ENCODE results near the gene ARHGAP20.

The ARHGAP20 gene

GRCh38 chr11:110735455-110736170 lies 23.4 kb upstream of the ARHGAP20 start:
- no peak for DNase-seq (ENCODE audit: low read depth in 1 of 2, low spot score in 1 of 2)
- in situ Hi-C loops (cut with HindIII; ENCODE audit: low pct_unique_long_range_greater_than_20kb, low sequenced_read_pairs), result no loop called here
- no peak for TF ChIP-seq JUND (IDR thresholded peaks at IDR 0.05; ENCODE audit: low read depth)

GRCh38 chr11:110734790-110735189 lies 22.6 kb upstream of the ARHGAP20 start:
- in situ Hi-C loops (cut with HindIII; ENCODE audit: low pct_unique_long_range_greater_than_20kb, low sequenced_read_pairs), result no loop called here
- DNase-seq (ENCODE audit: low read depth in 1 of 2, low spot score in 1 of 2), result no peak
- TF ChIP-seq JUND (IDR thresholded peaks at IDR 0.05; ENCODE audit: low read depth), result no peak

- in situ Hi-C loops (cut with HindIII; ENCODE audit: low pct_unique_long_range_greater_than_20kb, low sequenced_read_pairs), result no loop called here
- no peak for DNase-seq (ENCODE audit: low read depth in 1 of 2, low spot score in 1 of 2)
- TF ChIP-seq JUND (IDR thresholded peaks at IDR 0.05; ENCODE audit: low read depth), result no peak
Observed at GRCh38 chr11:110730773-110731172, 18.5 kb upstream of the ARHGAP20 start.

GRCh38 chr11:110728883-110729282 lies 16.6 kb upstream of the ARHGAP20 start:
- no peak for TF ChIP-seq JUND (IDR thresholded peaks at IDR 0.05; ENCODE audit: low read depth)
- in situ Hi-C loops (cut with HindIII; ENCODE audit: low pct_unique_long_range_greater_than_20kb, low sequenced_read_pairs), result no loop called here
- DNase-seq (ENCODE audit: low read depth in 1 of 2, low spot score in 1 of 2), result no peak

- in situ Hi-C loops (cut with HindIII; ENCODE audit: low pct_unique_long_range_greater_than_20kb, low sequenced_read_pairs), result no loop called here
- TF ChIP-seq JUND (IDR thresholded peaks at IDR 0.05; ENCODE audit: low read depth), result no peak
- no peak for DNase-seq (ENCODE audit: low read depth in 1 of 2, low spot score in 1 of 2)
Observed at GRCh38 chr11:110728476-110728875, 16.2 kb upstream of the ARHGAP20 start.

- DNase-seq (ENCODE audit: low read depth in 1 of 2, low spot score in 1 of 2), result no peak
- TF ChIP-seq JUND (IDR thresholded peaks at IDR 0.05; ENCODE audit: low read depth), result no peak
- in situ Hi-C loops (cut with HindIII; ENCODE audit: low pct_unique_long_range_greater_than_20kb, low sequenced_read_pairs), result no loop called here
Observed at GRCh38 chr11:110724358-110724757, 12.1 kb upstream of the ARHGAP20 start.

- in situ Hi-C loops (cut with HindIII; ENCODE audit: low pct_unique_long_range_greater_than_20kb, low sequenced_read_pairs), result no loop called here
- DNase-seq (ENCODE audit: low read depth in 1 of 2, low spot score in 1 of 2), result no peak
- no peak for TF ChIP-seq JUND (IDR thresholded peaks at IDR 0.05; ENCODE audit: low read depth)
Observed at GRCh38 chr11:110720431-110721275, 8.4 kb upstream of the ARHGAP20 start.

GRCh38 chr11:110716361-110716760 lies 4.1 kb upstream of the ARHGAP20 start:
- in situ Hi-C loops (cut with HindIII; ENCODE audit: low pct_unique_long_range_greater_than_20kb, low sequenced_read_pairs), result no loop called here
- no peak for DNase-seq (ENCODE audit: low read depth in 1 of 2, low spot score in 1 of 2)
- no peak for TF ChIP-seq JUND (IDR thresholded peaks at IDR 0.05; ENCODE audit: low read depth)

GRCh38 chr11:110715541-110715940 lies 3.3 kb upstream of the ARHGAP20 start:
- no peak for DNase-seq (ENCODE audit: low read depth in 1 of 2, low spot score in 1 of 2)
- in situ Hi-C loops (cut with HindIII; ENCODE audit: low pct_unique_long_range_greater_than_20kb, low sequenced_read_pairs), result no loop called here
- no peak for TF ChIP-seq JUND (IDR thresholded peaks at IDR 0.05; ENCODE audit: low read depth)

GRCh38 chr11:110713449-110713776 lies 1.2 kb upstream of the ARHGAP20 start:
- no peak for DNase-seq (ENCODE audit: low read depth in 1 of 2, low spot score in 1 of 2)
- in situ Hi-C loops (cut with HindIII; ENCODE audit: low pct_unique_long_range_greater_than_20kb, low sequenced_read_pairs), result no loop called here
- TF ChIP-seq JUND (IDR thresholded peaks at IDR 0.05; ENCODE audit: low read depth), result no peak

GRCh38 chr11:110712659-110713448 lies 617 bp upstream of the ARHGAP20 start:
- peak; percentile 40 to 58 for DNase-seq (ENCODE audit: low read depth in 1 of 2, low spot score in 1 of 2)
- TF ChIP-seq JUND (IDR thresholded peaks at IDR 0.05; ENCODE audit: low read depth), result no peak
- in situ Hi-C loops (cut with HindIII; ENCODE audit: low pct_unique_long_range_greater_than_20kb, low sequenced_read_pairs), result no loop called here

- TF ChIP-seq JUND (IDR thresholded peaks at IDR 0.05; ENCODE audit: low read depth), result no peak
- in situ Hi-C loops (cut with HindIII; ENCODE audit: low pct_unique_long_range_greater_than_20kb, low sequenced_read_pairs), result no loop called here
- DNase-seq (ENCODE audit: low read depth in 1 of 2, low spot score in 1 of 2), result no peak
Observed at GRCh38 chr11:110711448-110711775, 825 bp downstream of the ARHGAP20 start.

All from T47D (cell line).